SK-N-SH treated with all-trans-retinoic acid at 6 μM for 48 hours (cell line): Measurements from ENCODE around the gene ECHDC3.
A peak's percentile ranks its signal among the peaks of the same experiment; 100 is the strongest.

Source experiments
- ATAC-seq: fragments of 200-7000 bp; cut with Tn5 transposase; 3 replicates; pipeline ENCODE4 v1.9.1; 2020; ENCODE audit warnings: mild to moderate bottlenecking, moderate library complexity
- CSDC2 ChIP-seq: fragments of 250-450 bp; sonication (Bioruptor Pico); IDR thresholded peaks from 2 replicates; pipeline ENCODE4 v1.5.0; 2020; ENCODE audit warnings: mild to moderate bottlenecking, moderate library complexity
- ESRRG ChIP-seq: fragments of 250-450 bp; sonication (Bioruptor Pico); IDR thresholded peaks from 2 replicates; pipeline ENCODE4 v1.6.1; 2021; ENCODE audit warnings: mild to moderate bottlenecking
- GLIS3 ChIP-seq: fragments of 250-450 bp; sonication (Bioruptor Pico); IDR thresholded peaks from 2 replicates; pipeline ENCODE4 v1.5.0; 2020; ENCODE audit warnings: mild to moderate bottlenecking, moderate library complexity
- ISL1 ChIP-seq: fragments of 250-450 bp; sonication (Bioruptor Pico); IDR thresholded peaks from 2 replicates; pipeline ENCODE4 v2.1.2; 2022; ENCODE audit warnings: mild to moderate bottlenecking, moderate library complexity
- OSR1 ChIP-seq: fragments of 250-450 bp; sonication (Bioruptor Pico); IDR thresholded peaks from 2 replicates; pipeline ENCODE4 v1.8.0; 2022; ENCODE audit warnings: moderate library complexity, mild to moderate bottlenecking, inconsistent platforms
- PATZ1 ChIP-seq: fragments of 250-450 bp; sonication (Bioruptor Pico); IDR thresholded peaks from 2 replicates; pipeline ENCODE4 v1.8.0; 2020; ENCODE audit warnings: mild to moderate bottlenecking, moderate library complexity, borderline replicate concordance
- PPARA ChIP-seq: fragments of 250-450 bp; sonication (Bioruptor Pico); IDR thresholded peaks from 2 replicates; pipeline ENCODE4 v1.5.0; 2020; ENCODE audit warnings: mild to moderate bottlenecking, borderline replicate concordance
- RARB ChIP-seq: fragments of 250-450 bp; sonication (Bioruptor Pico); IDR thresholded peaks from 2 replicates; pipeline ENCODE4 v1.8.0; 2021; ENCODE audit warnings: mild to moderate bottlenecking, moderate library complexity
- SNAI2 ChIP-seq: fragments of 250-450 bp; sonication (Bioruptor Pico); IDR thresholded peaks from 2 replicates; pipeline ENCODE4 v1.5.0; 2020; ENCODE audit warnings: mild to moderate bottlenecking, moderate library complexity
- TCF4 ChIP-seq: fragments of 250-450 bp; sonication (Bioruptor Pico); IDR thresholded peaks from 2 replicates; pipeline ENCODE4 v1.8.0; 2021; ENCODE audit warnings: mild to moderate bottlenecking, moderate library complexity, borderline replicate concordance
- TOX ChIP-seq: fragments of 250-450 bp; sonication (Bioruptor Pico); IDR thresholded peaks from 2 replicates; pipeline ENCODE4 v1.8.0; 2021; ENCODE audit warnings: mild to moderate bottlenecking, moderate library complexity, borderline replicate concordance
- TSHZ2 ChIP-seq: fragments of 250-450 bp; sonication (Bioruptor Pico); IDR thresholded peaks from 2 replicates; pipeline ENCODE4 v1.5.0; 2020; ENCODE audit warnings: mild to moderate bottlenecking, moderate library complexity
- ZC3H10 ChIP-seq: fragments of 250-450 bp; sonication (Bioruptor Pico); IDR thresholded peaks from 2 replicates; pipeline ENCODE4 v1.5.1; 2021; ENCODE audit warnings: mild to moderate bottlenecking, moderate library complexity
- ZFP3 ChIP-seq: fragments of 250-450 bp; sonication (Bioruptor Pico); IDR thresholded peaks from 2 replicates; pipeline ENCODE4 v1.5.0; 2020; ENCODE audit warnings: mild to moderate bottlenecking, moderate library complexity
- ZFP30 ChIP-seq: fragments of 450-650 bp; formaldehyde crosslinking; IDR thresholded peaks from 2 replicates; pipeline ENCODE4 v1.5.0; 2022; ENCODE audit warnings: mild to moderate bottlenecking, moderate library complexity
- ZNF565 ChIP-seq: fragments of 450-650 bp; formaldehyde crosslinking; conservative IDR thresholded peaks from 2 replicates; pipeline ENCODE4 v1.5.0; 2020; ENCODE audit warnings: low read depth, mild to moderate bottlenecking, moderate library complexity
- ZNF70 ChIP-seq: fragments of 450-650 bp; formaldehyde crosslinking; IDR thresholded peaks from 2 replicates; pipeline ENCODE4 v1.5.0; 2020; ENCODE audit warnings: mild to moderate bottlenecking, moderate library complexity
- ZNF8 ChIP-seq: fragments of 450-650 bp; formaldehyde crosslinking; IDR thresholded peaks from 2 replicates; pipeline ENCODE4 v1.5.0; 2020; ENCODE audit warnings: mild to moderate bottlenecking, moderate library complexity

ECHDC3 gene

GRCh38 chr10:11789956-11790355, 47.8 kb downstream of the ECHDC3 start:
- no peak for TF ChIP-seq TCF4 (CRISPR knock-in tag)
- TF ChIP-seq TSHZ2 (CRISPR knock-in tag): no peak
- TF ChIP-seq ZNF70 (CRISPR knock-in tag): no peak
- TF ChIP-seq ISL1 (CRISPR knock-in tag): no peak
- no peak for TF ChIP-seq ESRRG
- TF ChIP-seq PATZ1 (CRISPR knock-in tag): no peak
- no peak for TF ChIP-seq ZNF565 (CRISPR knock-in tag)
- no peak for TF ChIP-seq ZC3H10 (CRISPR knock-in tag)
- no peak for TF ChIP-seq CSDC2
- no peak for TF ChIP-seq ZNF8 (CRISPR knock-in tag)
- TF ChIP-seq SNAI2 (CRISPR knock-in tag): no peak
- no peak for TF ChIP-seq GLIS3 (CRISPR knock-in tag)
- TF ChIP-seq ZFP30 (CRISPR knock-in tag): no peak
- no peak for ATAC-seq

- TF ChIP-seq RARB (CRISPR knock-in tag) (no peak), ESRRG (no peak), PPARA (CRISPR knock-in tag) (no peak), CSDC2 (no peak), TCF4 (CRISPR knock-in tag) (no peak), GLIS3 (CRISPR knock-in tag) (no peak), ZNF565 (CRISPR knock-in tag) (no peak), TOX (CRISPR knock-in tag) (no peak)
These were observed 51.7 kb downstream of the ECHDC3 start for GRCh38 chr10:11793762-11794479.

GRCh38 chr10:11794566-11794965, 52.4 kb downstream of the ECHDC3 start:
- no peak for TF ChIP-seq ZNF565 (CRISPR knock-in tag)
- no peak for ATAC-seq

More at GRCh38 chr10:11793762-11794479, 51.7 kb downstream of the ECHDC3 start:
- peak; percentile 80 for ATAC-seq

- no peak for TF ChIP-seq GLIS3 (CRISPR knock-in tag)
- TF ChIP-seq ZFP3: no peak
- TF ChIP-seq OSR1 (CRISPR knock-in tag): no peak
- no peak for TF ChIP-seq ZNF70 (CRISPR knock-in tag)
- no peak for TF ChIP-seq ISL1 (CRISPR knock-in tag)
These were observed 53.1 kb downstream of the ECHDC3 start for GRCh38 chr10:11795101-11795920.

GRCh38 chr10:11796474-11796873, 54.3 kb downstream of the ECHDC3 start:
- ATAC-seq: no peak
- no peak for TF ChIP-seq ZC3H10 (CRISPR knock-in tag)

More at GRCh38 chr10:11795101-11795920, 53.1 kb downstream of the ECHDC3 start:
- no peak for ATAC-seq

- ATAC-seq: no peak
- TF ChIP-seq PATZ1 (CRISPR knock-in tag) (no peak), GLIS3 (CRISPR knock-in tag) (no peak), ZFP30 (CRISPR knock-in tag) (no peak)
These were observed 55.1 kb downstream of the ECHDC3 start for GRCh38 chr10:11797281-11797680.
